Fibroblast of the aortic adventitia (primary cell): ENCODE results near the gene COPRS. TPM values are rescaled to one million over a fixed set of nuclear protein-coding genes. Genes with fewer than 3 reads are reported as not detected.
"Not testable (repeated sequence)": the region's sequence is repeated elsewhere in the genome, so short reads cannot be mapped to it uniquely, and the experiment has no call there.

Source experiments
- DNase-seq: peaks from one replicate; pipeline ENCODE4 v3.0.0-alpha.2; 2010; ENCODE audit warnings: low read depth
- H3K4me3 ChIP-seq: 2 replicates; pipeline ENCODE4 v1.5.1; 2011; ENCODE audit warnings: low read depth, mild to moderate bottlenecking, control low read depth, low read length, moderate library complexity
- CTCF ChIP-seq: IDR thresholded peaks from 2 replicates; pipeline ENCODE4 v1.5.1; 2011; ENCODE audit warnings: mild to moderate bottlenecking, low read length, control low read depth, inconsistent platforms; ENCODE audit not compliant: insufficient read depth
- total RNA-seq: library from RNA; depleted of rRNA; stranded (reverse); fragments of >200 nt; gene quantifications from 2 replicates; pipeline ENCODE4 v1.2.3, GENCODE V29; 2012; ENCODE audit warnings: low replicate concordance

Gene COPRS
- total RNA-seq, 1 donor, result 97.1 TPM

DNA sequence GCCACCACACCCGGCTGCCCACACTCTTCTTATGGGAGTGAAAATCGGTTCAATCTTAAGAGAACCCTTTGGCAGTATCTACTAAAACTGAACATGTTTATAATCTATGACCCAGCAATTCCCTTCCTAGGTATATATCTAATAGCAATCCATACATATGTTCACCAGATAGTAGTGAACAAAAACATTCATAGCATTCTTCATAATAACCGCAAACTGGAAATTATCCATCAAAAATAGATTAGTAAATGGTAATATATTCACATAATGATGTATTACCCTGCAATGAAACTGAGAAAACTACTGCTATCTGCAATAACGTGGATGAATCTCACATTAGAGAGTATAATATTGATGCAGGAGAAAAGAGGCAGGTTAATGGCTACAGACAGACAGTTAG, 23.1 kb downstream of the COPRS start:
- peak; percentile 58 for DNase-seq
- TF ChIP-seq CTCF, result no peak
- no peak overlapping the region for H3K4me3 ChIP-seq

GRCh38 chr17:31834448-31834847, 24.6 kb downstream of the COPRS start:
- no peak for TF ChIP-seq CTCF
- no peak overlapping the region for H3K4me3 ChIP-seq
- DNase-seq, result no peak

GRCh38 chr17:31832746-31833145, 26.3 kb downstream of the COPRS start:
- no peak overlapping the region for H3K4me3 ChIP-seq

DNA sequence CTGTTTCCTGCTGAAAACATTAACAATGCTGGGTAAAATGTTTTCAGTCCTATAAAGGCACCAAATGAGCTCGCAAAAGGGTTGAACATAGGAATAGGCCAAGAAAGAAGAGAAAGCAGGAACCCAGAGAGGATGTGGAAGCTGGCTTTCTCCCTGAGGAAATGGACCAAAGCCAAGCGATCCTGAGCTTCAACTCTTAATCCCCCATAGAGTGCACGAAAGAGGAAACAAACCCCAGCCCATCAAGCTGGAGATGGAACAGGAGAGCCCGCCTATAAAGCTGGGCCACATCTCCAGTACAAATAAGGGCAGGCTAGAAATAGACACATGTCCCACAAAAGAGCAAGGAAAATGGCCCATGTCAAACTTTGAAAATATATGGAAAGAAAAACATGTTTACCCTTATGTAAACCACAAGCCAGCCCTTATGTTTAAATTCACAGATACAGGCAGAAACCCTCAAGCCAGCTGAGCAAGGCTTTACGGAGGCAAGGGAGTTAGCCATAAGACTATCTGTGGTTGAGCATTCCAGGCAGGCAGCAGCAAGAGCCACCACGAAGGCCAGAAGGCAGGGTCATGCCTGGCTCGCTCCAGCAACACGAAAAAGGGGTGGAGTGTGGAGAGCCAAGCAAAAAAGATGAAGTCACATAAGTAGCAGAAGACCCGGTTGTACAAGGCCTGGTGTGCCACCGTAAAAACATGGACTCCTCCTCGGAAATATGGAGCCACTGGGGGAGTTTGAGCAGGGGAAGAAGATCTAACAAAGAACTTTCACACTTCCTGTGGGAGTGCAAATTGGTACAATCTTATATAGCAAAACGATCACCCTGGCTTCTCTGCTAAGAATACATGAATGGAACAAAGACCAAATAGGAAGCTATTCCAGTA, 27.8 kb downstream of the COPRS start:
- no peak overlapping the region for H3K4me3 ChIP-seq
- peak; percentile 53 for DNase-seq
- no peak for TF ChIP-seq CTCF

More at GRCh38 chr17:31832746-31833145, 26.3 kb downstream of the COPRS start:
- TF ChIP-seq CTCF, result no peak
- no peak for DNase-seq

DNA sequence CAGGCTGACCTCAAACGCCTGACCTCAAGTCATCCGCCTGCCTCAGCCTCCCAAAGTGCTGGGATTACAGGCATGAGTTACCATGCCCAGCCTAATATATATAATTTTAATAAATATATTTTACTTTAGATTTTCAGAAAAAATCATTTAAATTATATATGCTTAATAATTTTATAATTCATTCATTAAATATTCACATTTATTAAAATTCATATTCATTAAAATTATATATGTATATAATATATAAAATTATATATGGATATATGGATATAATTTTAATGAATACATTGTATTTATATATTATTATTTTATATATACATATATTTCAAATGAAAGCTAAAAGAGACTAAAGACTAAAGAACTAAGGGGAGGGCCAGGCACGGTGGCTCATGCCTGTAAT, 29.4 kb downstream of the COPRS start:
- DNase-seq, result no peak
- H3K4me3 ChIP-seq, result no peak overlapping the region
- no peak for TF ChIP-seq CTCF

DNA sequence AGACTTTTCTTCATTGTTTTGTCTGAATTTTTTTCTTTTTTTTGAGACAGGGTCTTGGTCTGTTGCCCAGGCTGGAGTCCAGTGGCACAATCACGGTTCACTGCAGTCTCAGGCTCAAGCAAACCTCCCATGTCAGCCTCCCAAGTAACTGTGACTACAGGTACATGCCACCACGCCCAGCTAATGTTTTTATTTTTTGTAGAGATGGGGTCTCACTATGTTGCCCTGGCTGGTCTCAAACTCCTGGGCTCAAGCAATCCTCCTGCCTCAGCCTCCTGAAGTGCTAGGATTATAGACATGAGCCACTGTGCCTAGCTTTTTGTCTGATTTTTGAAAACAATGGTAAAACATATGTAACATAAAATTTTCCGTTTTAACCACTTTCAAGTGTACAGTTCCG, 30.1 kb downstream of the COPRS start:
- H3K4me3 ChIP-seq, DNase-seq: not testable (repeated sequence)

DNA sequence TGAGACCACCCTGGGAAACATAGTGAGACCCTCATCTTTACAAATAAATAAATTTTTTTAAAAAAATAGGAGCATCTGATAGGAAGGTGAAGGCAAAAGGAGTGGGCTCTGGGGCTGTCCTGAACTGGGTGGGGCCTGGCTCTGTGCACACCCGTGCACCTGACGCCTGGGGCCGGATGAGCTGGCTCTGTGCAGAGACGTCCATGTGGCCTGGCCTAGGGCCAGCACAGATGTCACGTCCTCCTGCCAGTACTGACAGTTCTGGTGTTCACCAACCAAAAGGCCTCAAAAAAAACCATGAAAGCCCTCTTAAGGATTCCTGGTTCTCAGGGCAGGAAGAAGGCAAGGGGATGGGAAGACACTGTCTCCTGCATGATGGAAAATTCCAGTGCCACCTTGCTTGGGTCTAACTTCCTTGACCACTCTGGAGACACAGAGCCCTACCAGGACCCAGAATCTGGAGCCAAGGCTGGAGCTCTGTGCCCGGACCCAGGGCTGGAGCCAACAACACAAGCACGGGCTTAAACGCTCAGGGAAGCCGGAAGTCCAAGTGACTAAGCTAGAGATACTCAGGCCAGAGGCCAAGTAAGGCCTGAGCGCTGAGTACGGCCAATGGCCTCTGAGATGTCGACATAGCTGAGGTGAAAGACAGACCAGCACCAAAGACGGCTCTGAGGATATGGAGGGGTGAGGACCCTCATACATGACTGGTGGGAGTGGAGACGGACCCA, 32.9 kb downstream of the COPRS start:
- no peak for TF ChIP-seq CTCF
- DNase-seq, result peak; percentile 14
- H3K4me3 ChIP-seq, result no peak overlapping the region
